Large intestine (tissue), 3 donors: Measurements from ENCODE around the gene RNF213. TPM values are rescaled to one million over a fixed set of nuclear protein-coding genes. Genes with fewer than 3 reads are reported as not detected.
"Not testable (repeated sequence)": the region's sequence is repeated elsewhere in the genome, so short reads cannot be mapped to it uniquely, and the experiment has no call there.

ENCODE experiments used
- DNase-seq, 2 donors: peaks; one replicate each; pipeline versions ENCODE4 v3.0.0 to v3.0.0-alpha.2; 2013
- H3K27ac ChIP-seq: one replicate; pipeline ENCODE4 v1.5.1; 2013; ENCODE audit warnings: low read length
- H3K27me3 ChIP-seq: 2 replicates; pipeline ENCODE4 v1.6.1; 2013; ENCODE audit warnings: low read length; ENCODE audit not compliant: control insufficient read depth, insufficient read depth
- H3K36me3 ChIP-seq: 2 replicates; pipeline ENCODE4 v1.6.1; 2013; ENCODE audit warnings: low read length; ENCODE audit not compliant: control insufficient read depth, insufficient read depth
- H3K4me1 ChIP-seq: one replicate; pipeline ENCODE4 v1.6.1; 2013; ENCODE audit warnings: low read length; ENCODE audit not compliant: control insufficient read depth, insufficient read depth
- H3K4me3 ChIP-seq: one replicate; pipeline ENCODE4 v1.5.1; 2013; ENCODE audit warnings: low read length
- H3K9me3 ChIP-seq: one replicate; pipeline ENCODE4 v1.6.1; 2013; ENCODE audit warnings: mild to moderate bottlenecking, low read depth, low read length, moderate library complexity; ENCODE audit not compliant: control insufficient read depth
- WGBS: methylation state at CpG from one replicate; pipeline ENCODE4 v1.1.5; 2013; ENCODE audit warnings: low lambda C conversion rate; ENCODE audit not compliant: insufficient coverage; 5-methylcytosine and 5-hydroxymethylcytosine counted together
- polyA plus RNA-seq: library from polyadenylated mRNA; unstranded; fragments of 120-200 nt; gene quantifications from one replicate; pipeline ENCODE4 v1.2.1, GENCODE V29; 2013

RNF213 gene
- polyA plus RNA-seq, 1 donor: 103 TPM

GRCh38 chr17:80402102-80402501 is 141.4 kb downstream of the RNF213 start:
- not testable (repeated sequence) for H3K4me3 ChIP-seq, H3K27me3 ChIP-seq, H3K36me3 ChIP-seq, DNase-seq, H3K9me3 ChIP-seq, H3K4me1 ChIP-seq, H3K27ac ChIP-seq
- no CpG with 5 or more reads among the region's 13 CpGs for WGBS

GRCh38 chr17:80402959-80403358 is 142.3 kb downstream of the RNF213 start:
- Histone ChIP-seq H3K27ac (no peak overlapping the region), H3K27me3 (no peaks in the 10 kb centered on the region), H3K4me1 (no peaks in the 10 kb centered on the region), H3K4me3 (no peak overlapping the region), H3K9me3 (no peaks in the 10 kb centered on the region), H3K36me3 (no peaks in the 10 kb centered on the region)
- no CpG with 5 or more reads among the region's 4 CpGs for WGBS
- DNase-seq: no peak

DNA sequence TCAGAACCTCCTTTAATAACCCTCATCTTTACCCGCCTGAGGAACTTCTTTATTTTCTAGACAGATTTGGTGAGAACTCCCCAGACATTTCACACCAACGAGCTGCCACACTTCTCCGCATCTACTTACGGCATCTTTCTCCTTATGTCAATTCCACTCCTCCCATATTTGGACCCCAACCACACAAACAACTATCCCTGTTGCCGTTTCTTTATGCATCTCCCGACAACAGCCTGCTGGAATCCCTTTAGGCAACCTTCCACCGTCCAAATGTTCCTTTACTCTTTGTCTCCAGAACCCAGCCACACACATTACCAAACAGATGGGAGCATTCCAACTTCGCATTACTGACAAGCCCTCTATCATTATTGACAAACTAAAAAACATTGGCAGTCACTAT is 145.5 kb downstream of the RNF213 start:
- 92% methylated on average over 2 of the region's 8 CpGs for WGBS
- Histone ChIP-seq H3K4me3 (no peak overlapping the region), H3K9me3 (peaks cover 2% of the 10 kb centered on the region), H3K27ac (no peak overlapping the region), H3K27me3 (no peaks in the 10 kb centered on the region), H3K4me1 (peaks cover 6% of the 10 kb centered on the region), H3K36me3 (no peaks in the 10 kb centered on the region)
- no peak for DNase-seq

DNA sequence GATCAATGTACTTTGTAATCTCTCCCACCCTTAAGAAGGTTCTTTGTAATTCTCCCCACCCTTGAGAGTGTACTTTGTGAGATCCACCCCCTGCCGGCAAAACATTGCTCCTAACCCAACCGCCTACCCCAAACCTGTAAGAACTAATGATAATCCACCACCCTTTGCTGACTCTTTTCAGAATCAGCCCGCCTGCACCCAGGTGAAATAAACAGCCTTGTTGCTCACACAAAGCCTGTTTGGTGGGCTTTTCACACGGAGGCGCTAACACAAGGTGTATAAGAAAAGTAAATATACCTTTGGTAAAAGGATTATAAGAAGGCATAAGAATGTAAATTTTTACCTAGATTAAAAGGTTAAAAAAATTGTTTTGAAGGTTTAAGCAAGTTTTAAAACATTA is 147.3 kb downstream of the RNF213 start:
- DNase-seq: not testable (repeated sequence)
- no CpG with 5 or more reads among the region's 5 CpGs for WGBS

GRCh38 chr17:80408872-80409271 is 148.2 kb downstream of the RNF213 start:
- no peaks in the 10 kb centered on the region for H3K36me3 ChIP-seq
- peak overlapping the region; percentile 16 for H3K4me3 ChIP-seq
- peak overlapping the region; percentile 83 for H3K27ac ChIP-seq
- WGBS: 0% methylated on average over 5 of the region's 6 CpGs
- DNase-seq: peak; percentile 71 to 76
- H3K4me1 ChIP-seq: peaks cover 10% of the 10 kb centered on the region
- peaks cover 2% of the 10 kb centered on the region for H3K9me3 ChIP-seq
- no peaks in the 10 kb centered on the region for H3K27me3 ChIP-seq

More for the DNA sequence above, 147.3 kb downstream of the RNF213 start:
- not testable (repeated sequence) for H3K36me3 ChIP-seq, H3K9me3 ChIP-seq, H3K4me3 ChIP-seq, H3K27me3 ChIP-seq, H3K27ac ChIP-seq, H3K4me1 ChIP-seq

DNA sequence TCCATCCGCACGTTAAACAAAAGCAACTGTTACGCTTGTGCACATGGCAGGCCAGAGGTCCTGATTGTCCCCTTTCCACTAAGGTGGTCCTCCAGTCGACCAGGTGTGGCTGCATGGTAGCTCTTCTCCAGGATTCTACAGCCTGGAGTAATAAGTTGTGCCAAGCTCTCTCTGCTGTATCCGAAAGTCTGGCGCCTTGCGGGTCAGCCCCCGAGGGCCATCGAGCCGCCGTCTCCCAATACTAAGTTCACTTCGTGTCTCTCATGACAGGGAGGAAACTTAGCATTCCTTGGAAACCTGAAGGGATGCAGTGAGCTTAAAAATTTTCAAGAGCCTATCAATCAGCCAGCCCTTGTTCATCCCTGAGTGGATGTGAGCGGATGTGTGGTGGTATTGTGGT is 149.0 kb downstream of the RNF213 start:
- WGBS: 80% methylated on average over 1 of the region's 13 CpGs
- no peak for DNase-seq
- Histone ChIP-seq H3K27me3 (no peaks in the 10 kb centered on the region), H3K36me3 (no peaks in the 10 kb centered on the region), H3K27ac (no peak overlapping the region), H3K4me3 (no peak overlapping the region), H3K4me1 (peaks cover 16% of the 10 kb centered on the region), H3K9me3 (peaks cover 2% of the 10 kb centered on the region)

- WGBS: no CpG with 5 or more reads among the region's 16 CpGs
- peak; percentile 54 to 67 for DNase-seq
These were observed 149.9 kb downstream of the RNF213 start for GRCh38 chr17:80410441-80411087.

GRCh38 chr17:80413771-80414507 is 153.3 kb downstream of the RNF213 start:
- peaks cover 21% of the 10 kb centered on the region for H3K4me1 ChIP-seq
- peak overlapping the region; percentile 87 for H3K4me3 ChIP-seq
- peak in 1 of 2 donors; percentile 31 for DNase-seq
- 20% methylated on average over 2 of the region's 26 CpGs for WGBS
- H3K27ac ChIP-seq: peak overlapping the region; percentile 95
- H3K9me3 ChIP-seq: peaks cover 2% of the 10 kb centered on the region
- H3K27me3 ChIP-seq: no peaks in the 10 kb centered on the region
- peaks cover 17% of the 10 kb centered on the region for H3K36me3 ChIP-seq

More at GRCh38 chr17:80410441-80411087, 149.9 kb downstream of the RNF213 start:
- H3K9me3 ChIP-seq, H3K4me3 ChIP-seq, H3K27ac ChIP-seq, H3K27me3 ChIP-seq, H3K36me3 ChIP-seq: not testable (repeated sequence)
- H3K4me1 ChIP-seq: peaks cover 16% of the 10 kb centered on the region

DNA sequence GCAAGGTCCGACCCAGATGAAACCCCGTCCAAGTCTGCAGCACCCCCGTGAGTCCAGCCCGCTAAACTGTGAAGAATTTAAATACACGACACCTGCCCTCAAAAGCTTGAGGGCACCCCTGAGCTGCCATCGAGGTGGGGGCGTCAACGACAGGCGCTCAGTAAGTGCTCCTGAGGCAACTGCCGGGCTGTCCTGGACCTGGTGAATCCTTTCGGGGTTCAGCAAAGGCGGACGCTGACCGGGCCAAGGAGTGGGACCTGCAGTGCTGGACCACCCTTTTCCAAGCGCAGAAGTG is 153.8 kb downstream of the RNF213 start:
- peak in 1 of 2 donors; percentile 33 for DNase-seq
- Histone ChIP-seq H3K27ac (peak overlapping the region; percentile 95), H3K27me3 (no peaks in the 10 kb centered on the region), H3K36me3 (peaks cover 17% of the 10 kb centered on the region), H3K4me1 (peaks cover 21% of the 10 kb centered on the region), H3K9me3 (peaks cover 2% of the 10 kb centered on the region), H3K4me3 (peak overlapping the region; percentile 87)
- no CpG with 5 or more reads among the region's 15 CpGs for WGBS

DNA sequence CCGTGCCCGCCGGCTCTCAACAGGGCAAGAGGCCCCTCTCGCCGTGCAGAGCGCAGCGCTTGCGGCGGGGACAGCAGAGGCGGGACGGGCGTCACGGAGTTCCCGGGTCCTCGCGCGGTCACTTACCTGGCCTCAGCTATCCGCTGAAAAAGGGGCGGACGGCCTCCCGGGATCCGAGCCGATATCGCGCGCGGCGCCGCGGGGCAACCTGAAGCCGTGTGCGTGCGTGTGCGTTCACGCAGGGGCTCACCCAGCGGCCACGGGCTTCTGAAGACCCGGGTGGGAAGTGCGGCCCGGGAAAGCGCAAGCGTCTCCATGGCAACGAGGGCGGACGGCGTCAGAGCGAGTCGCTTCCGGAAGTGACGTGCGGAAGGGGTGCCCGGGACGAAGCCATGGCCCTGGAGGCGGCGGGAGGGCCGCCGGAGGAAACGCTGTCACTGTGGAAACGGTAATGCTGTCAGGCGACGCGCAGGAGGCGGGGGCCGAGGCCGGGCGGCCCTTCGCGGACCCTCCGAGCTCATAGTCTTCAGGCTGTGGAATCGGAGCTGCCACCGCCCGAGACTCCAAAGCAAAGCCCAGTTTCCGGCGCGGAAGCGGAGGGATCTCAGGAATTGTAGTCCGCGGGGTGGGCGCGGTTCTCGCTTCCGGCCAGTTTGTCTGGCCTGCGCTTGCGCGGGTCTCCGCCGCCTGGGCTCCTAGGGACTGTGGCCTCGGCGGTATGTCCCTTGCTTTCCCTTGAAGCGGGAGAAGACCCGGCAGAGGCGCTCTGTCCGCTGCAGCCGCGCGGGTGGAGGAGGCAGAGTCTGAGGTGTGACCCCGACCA is 154.4 kb downstream of the RNF213 start, which contains the start of gene ENDOV:
ENDOV (plus strand) TSS at position 365 of the 823 bp plus-strand sequence; CDS start at position 393, 28 bp downstream.
- H3K27ac ChIP-seq: peak within 1 kb of the TSS; percentile 95
- peak; percentile 93 to 99 for DNase-seq
- peak within 1 kb of the TSS; percentile 87 for H3K4me3 ChIP-seq
- H3K4me1 ChIP-seq: peaks cover 15% of the 10 kb centered on the region
- H3K36me3 ChIP-seq: peaks cover 20% of the 10 kb centered on the region
- no CpG with 5 or more reads among the region's 97 CpGs for WGBS
- H3K27me3 ChIP-seq: no peaks in the 10 kb centered on the region
- H3K9me3 ChIP-seq: no peaks in the 10 kb centered on the region
